HTR-8/SVneo (cell line): ENCODE results near the gene TAF7L.

ENCODE experiments used
- DNase-seq: peaks from one replicate; pipeline ENCODE4 v3.0.0; 2011; ENCODE audit warnings: low spot score, mixed read lengths; ENCODE audit not compliant: insufficient read length
- FAIRE-seq: peaks from 2 replicates; lab custom pipeline; 2011; peaks lifted over from hg19 to GRCh38; lab: Jason Lieb, UNC

Gene TAF7L

DNA sequence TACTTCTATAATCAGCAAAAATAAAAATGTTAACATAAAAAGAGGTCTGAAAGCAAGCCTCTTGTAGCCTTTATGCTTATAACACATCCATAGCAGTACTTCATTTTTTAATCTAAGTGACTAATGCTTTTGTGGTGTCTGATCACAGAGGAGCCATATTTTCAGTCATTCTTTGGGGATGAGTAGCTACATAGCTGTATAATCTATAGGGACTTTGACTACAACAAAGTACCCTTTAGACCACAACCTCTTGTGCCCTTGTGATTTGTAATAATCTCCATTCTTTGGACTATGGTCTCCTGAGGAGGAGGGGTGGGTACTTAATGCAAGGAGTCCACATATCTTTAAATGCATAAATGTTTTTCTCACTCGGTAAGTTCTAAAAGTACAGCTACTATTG is 62.0 kb downstream of the TAF7L start:
- FAIRE-seq (no peak), DNase-seq (peak; percentile 3)

DNA sequence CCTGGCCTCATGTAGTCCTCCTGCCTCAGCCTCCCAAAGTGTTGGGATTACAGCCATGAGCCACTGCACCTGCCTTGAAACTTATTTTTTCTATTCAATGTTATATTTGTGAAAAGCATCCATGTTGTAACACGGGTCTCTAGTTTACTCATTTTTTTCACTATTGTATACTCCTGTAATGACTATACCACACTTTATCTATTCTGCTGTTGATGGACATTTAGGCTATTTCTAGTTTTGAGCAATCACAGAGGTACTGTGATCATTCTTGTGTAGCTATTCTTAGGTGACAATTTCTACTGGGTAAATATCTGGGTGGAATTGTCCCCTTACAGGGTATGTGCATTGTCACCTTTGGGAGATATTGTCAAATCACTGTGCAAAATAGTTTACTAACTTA is 67.9 kb downstream of the TAF7L start:
- FAIRE-seq (no peak), DNase-seq (no peak)

GRCh38 chrX:101220662-101221260 is 70.4 kb downstream of the TAF7L start:
- FAIRE-seq (no peak), DNase-seq (no peak)

DNA sequence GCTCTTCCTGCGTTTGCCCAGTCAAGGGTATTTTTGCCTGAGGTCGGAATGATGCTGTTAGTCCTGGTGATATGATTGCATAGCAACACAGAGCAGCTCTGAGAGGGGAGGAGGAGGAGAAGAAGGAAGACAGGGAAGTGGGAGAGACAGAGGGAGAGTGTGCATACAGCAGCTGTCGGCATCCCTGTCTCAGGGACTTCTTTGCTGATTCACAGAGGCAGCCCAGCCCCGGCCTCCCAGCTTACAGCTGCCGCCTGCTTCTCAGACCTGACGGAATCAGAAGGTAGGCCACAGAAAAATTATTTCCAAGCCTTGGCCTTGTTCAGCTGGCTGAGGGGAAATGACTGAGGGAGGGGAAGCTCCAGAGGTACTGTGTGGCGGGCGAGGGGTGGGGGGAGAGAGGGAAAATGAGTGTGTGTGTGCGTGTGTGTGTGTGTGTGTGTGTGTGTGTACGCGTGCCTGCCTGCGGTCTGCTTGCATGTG is 71.2 kb downstream of the TAF7L start:
- DNase-seq (no peak), FAIRE-seq (no peak)

DNA sequence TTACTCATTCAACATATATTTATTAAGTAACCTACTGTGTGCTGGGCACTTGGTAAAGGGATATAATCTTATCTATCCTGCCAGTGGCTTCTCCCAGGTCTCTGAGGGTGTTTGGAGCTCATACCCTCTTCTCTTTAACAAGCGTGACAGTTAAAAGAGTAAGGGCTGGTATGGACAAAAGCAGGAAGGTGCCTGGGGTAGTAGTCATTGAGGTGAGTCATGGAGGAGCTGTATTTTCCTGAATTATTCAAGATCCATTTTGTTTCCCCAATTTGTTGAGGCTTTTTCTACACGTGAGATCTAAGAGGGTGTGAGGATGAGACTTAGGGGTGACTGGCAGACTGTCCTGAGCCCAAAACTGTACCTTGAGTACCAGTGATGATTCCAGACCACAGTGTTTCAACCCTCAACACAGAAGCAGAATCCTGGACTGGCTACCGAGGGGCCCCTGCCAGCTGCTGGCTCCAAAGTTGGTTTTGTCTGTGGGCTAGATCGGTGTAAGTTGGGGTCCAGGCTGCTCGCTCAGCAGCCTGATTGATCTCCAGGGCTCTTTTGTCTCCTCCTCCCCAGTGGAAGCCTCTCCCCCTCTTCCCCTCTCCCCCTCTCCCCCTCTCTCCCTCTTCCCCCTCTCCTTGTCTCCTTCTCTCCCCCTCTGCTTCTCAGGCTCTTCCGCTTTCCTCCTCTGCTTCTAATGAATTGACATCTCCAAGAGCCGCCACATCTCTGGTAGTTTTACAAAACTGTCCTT is 71.8 kb downstream of the TAF7L start, which contains the start of gene DRP2:
Gene DRP2, plus strand, starts transcription at position 671 of the 748 bp plus-strand sequence. CDS start 11,862 bp downstream, outside the sequence.
- FAIRE-seq, result no peak

More for the DNA sequence above, 71.8 kb downstream of the TAF7L start, which contains the start of gene DRP2:
- no peak for DNase-seq
